PFSK-1 (cell line): ENCODE results near the gene FMC1.
A peak's percentile ranks its signal among the peaks of the same experiment; 100 is the strongest.

Source experiments
- POLR2AphosphoS5 ChIP-seq: IDR thresholded peaks from 2 replicates; pipeline ENCODE4 v1.6.1; 2012; ENCODE audit warnings: low read depth, mild to moderate bottlenecking, control low read depth, low read length, moderate library complexity
- TAF1 ChIP-seq: IDR thresholded peaks from 2 replicates; pipeline ENCODE4 v1.6.1; 2012; ENCODE audit warnings: low read length, control low read depth, borderline replicate concordance; ENCODE audit not compliant: insufficient read depth

- TF ChIP-seq POLR2AphosphoS5 (peak; percentile 73), TAF1 (no peak)
These were observed at the start of gene FMC1 for GRCh38 chr7:139341058-139341775.
